K562 (cell line): ENCODE results near the gene PTPRG.

Experiments
- CXXC5 ChIP-seq: fragments of 250-450 bp; sonication (Bioruptor Pico); IDR thresholded peaks from 2 replicates; pipeline ENCODE4 v1.8.0; 2022; ENCODE audit warnings: inconsistent platforms, mild to moderate bottlenecking, moderate library complexity
- KDM1A ChIP-seq, 2 experiments: fragments of 450-650 bp; IDR thresholded peaks; 2 replicates each; pipeline ENCODE4 v1.6.1; 2016; ENCODE audit warnings: mild to moderate bottlenecking in 2 of 2
- POLR2AphosphoS5 ChIP-seq: IDR thresholded peaks from 2 replicates; pipeline ENCODE4 v1.6.1; 2011; ENCODE audit warnings: mild to moderate bottlenecking, low read depth, low read length, moderate library complexity; ENCODE audit not compliant: control insufficient read depth, insufficient read depth
- TCF7L2 ChIP-seq: fragments of 150-350 bp; IDR thresholded peaks from 2 replicates; pipeline ENCODE4 v1.6.1; 2016; ENCODE audit warnings: low read depth, mild to moderate bottlenecking, low read length, moderate library complexity

DNA sequence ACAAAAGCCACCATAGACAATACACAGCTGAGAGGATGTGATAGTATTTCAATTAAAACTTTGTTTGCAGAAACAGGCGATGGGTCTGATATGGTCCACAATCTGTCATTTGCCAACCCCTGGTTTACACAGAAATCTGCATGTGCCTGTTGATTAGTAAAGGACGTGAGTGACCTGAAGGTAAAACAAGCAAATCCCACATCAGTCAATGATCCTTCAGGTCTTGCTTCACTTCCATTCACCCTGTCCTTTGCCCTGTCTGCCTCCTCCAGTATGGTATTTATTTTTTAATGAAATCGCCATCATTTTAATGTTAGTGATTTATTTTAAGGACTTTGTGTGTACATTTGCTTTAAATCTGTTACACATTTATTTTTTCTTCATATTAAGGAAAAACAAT lies 645.8 kb downstream of the PTPRG start:
- TF ChIP-seq KDM1A (IDR thresholded peaks at IDR 0.05) (no peak), CXXC5 (CRISPR knock-in tag) (no peak), TCF7L2 (no peak), POLR2AphosphoS5 (no peak)
